CD14-positive monocyte (primary cell): ENCODE data around the gene KAZN. TPM values are rescaled to one million over a fixed set of nuclear protein-coding genes. Genes with fewer than 3 reads are reported as not detected.

Source experiments
- DNase-seq, 3 donors: peaks; one replicate each; pipeline ENCODE4 v3.0.0-alpha.2; 2011 to 2022
- H2AFZ ChIP-seq: 2 replicates; pipeline ENCODE4 v1.6.0; 2012; ENCODE audit warnings: mild to moderate bottlenecking, low read depth, low read length, inconsistent platforms; ENCODE audit not compliant: insufficient read depth, poor library complexity, severe bottlenecking
- H3K27ac ChIP-seq, 2 donors: 1 replicate in 1 of 2; 2 replicates in 1 of 2; pipeline ENCODE4 v1.5.1; 2012 to 2013; ENCODE audit warnings: low read length in 2 of 2, control low read depth in 1 of 2, inconsistent platforms in 1 of 2, low read depth in 1 of 2, mild to moderate bottlenecking in 1 of 2
- H3K27me3 ChIP-seq, 2 donors: one replicate each; pipeline versions ENCODE4 v1.6.0 to v1.6.1; 2011 to 2013; ENCODE audit warnings: low read length in 2 of 2; ENCODE audit not compliant: control insufficient read depth in 2 of 2, insufficient read depth in 2 of 2
- H3K36me3 ChIP-seq, 2 donors: replicated peaks in 1 of 2; 1 replicate in 1 of 2; 2 replicates in 1 of 2; pipeline versions ENCODE4 v1.5.1 to v1.6.1; 2012 to 2013; ENCODE audit warnings: low read length in 2 of 2, control low read depth in 1 of 2, inconsistent platforms in 1 of 2, mild to moderate bottlenecking in 1 of 2; ENCODE audit not compliant: insufficient read depth in 2 of 2, control insufficient read depth in 1 of 2
- H3K4me1 ChIP-seq, 2 donors: 1 replicate in 1 of 2; 2 replicates in 1 of 2; pipeline versions ENCODE4 v1.5.1 to v1.6.1; 2012 to 2013; ENCODE audit warnings: low read length in 2 of 2, control low read depth in 1 of 2, inconsistent platforms in 1 of 2, mild to moderate bottlenecking in 1 of 2, moderate library complexity in 1 of 2; ENCODE audit not compliant: insufficient read depth in 2 of 2, control insufficient read depth in 1 of 2
- H3K4me2 ChIP-seq: replicated peaks from 2 replicates; pipeline ENCODE3; 2012; ENCODE audit warnings: low read length, moderate library complexity, mild to moderate bottlenecking; ENCODE audit not compliant: poor library complexity, severe bottlenecking; ENCODE audit errors: extremely low read depth
- H3K4me3 ChIP-seq, 3 experiments: fragments of 200-600 bp in 1 of 3; sonication (generic) in 1 of 3; replicated peaks in 1 of 3; 1 replicate in 2 of 3; 2 replicates in 1 of 3; pipeline ENCODE4 v1.5.1; 2011 to 2013; ENCODE audit warnings: low read length in 3 of 3, mild to moderate bottlenecking in 3 of 3, control low read depth in 2 of 3, low read depth in 2 of 3, inconsistent platforms in 1 of 3, moderate library complexity in 1 of 3
- H3K79me2 ChIP-seq: 2 replicates; pipeline ENCODE4 v1.6.0; 2012; ENCODE audit warnings: mild to moderate bottlenecking, control low read depth, inconsistent platforms, low read length, moderate library complexity; ENCODE audit not compliant: insufficient read depth
- H3K9ac ChIP-seq: 2 replicates; pipeline ENCODE4 v1.6.0; 2017; ENCODE audit warnings: low read length, mild to moderate bottlenecking; ENCODE audit not compliant: insufficient read depth, poor library complexity, severe bottlenecking
- H3K9me3 ChIP-seq, 2 donors: replicated peaks in 1 of 2; 1 replicate in 1 of 2; 2 replicates in 1 of 2; pipeline versions ENCODE4 v1.5.1 to v1.6.1; 2012 to 2013; ENCODE audit warnings: low read length in 2 of 2, control low read depth in 1 of 2; ENCODE audit not compliant: control insufficient read depth in 1 of 2, insufficient read depth in 1 of 2
- H4K20me1 ChIP-seq: 2 replicates; pipeline ENCODE4 v1.6.0; 2012; ENCODE audit warnings: mild to moderate bottlenecking, low read length, control low read depth, moderate library complexity; ENCODE audit not compliant: insufficient read depth
- H3K27ac Mint-ChIP-seq, 7 donors: one replicate each; pipeline ENCODE4 v1.8.0; 2020; ENCODE audit warnings: mild to moderate bottlenecking in 7 of 7, mixed read lengths in 7 of 7, moderate library complexity in 6 of 7, inconsistent platforms in 2 of 7
- H3K27me3 Mint-ChIP-seq, 3 donors: one replicate each; pipeline ENCODE4 v1.8.0; 2021 to 2022; ENCODE audit warnings: low read depth in 3 of 3, mild to moderate bottlenecking in 3 of 3, mixed read lengths in 3 of 3, moderate library complexity in 3 of 3, inconsistent platforms in 1 of 3
- H3K36me3 Mint-ChIP-seq, 2 donors: one replicate each; pipeline ENCODE4 v1.8.0; 2020; ENCODE audit warnings: mixed read lengths in 2 of 2, inconsistent platforms in 1 of 2, mild to moderate bottlenecking in 1 of 2
- H3K4me1 Mint-ChIP-seq: one replicate; pipeline ENCODE4 v1.8.0; 2020; ENCODE audit warnings: mild to moderate bottlenecking, mixed read lengths
- H3K4me3 Mint-ChIP-seq, 2 donors: one replicate each; pipeline ENCODE4 v1.8.0; 2020; ENCODE audit warnings: mild to moderate bottlenecking in 2 of 2, mixed read lengths in 2 of 2, moderate library complexity in 1 of 2
- H3K9me3 Mint-ChIP-seq, 7 donors: one replicate each; pipeline ENCODE4 v1.8.0; 2020 to 2022; ENCODE audit warnings: mixed read lengths in 7 of 7, mild to moderate bottlenecking in 6 of 7, moderate library complexity in 6 of 7, inconsistent platforms in 2 of 7
- CTCF ChIP-seq: fragments of 200-600 bp; IDR thresholded peaks from one replicate; pipeline ENCODE4 v1.8.0; 2022; ENCODE audit warnings: antibody characterized with exemption, mild to moderate bottlenecking
- WGBS: methylation state at CpG from one replicate; pipeline ENCODE4 v1.1.5; 2013; ENCODE audit warnings: missing lambda C conversion rate; ENCODE audit not compliant: insufficient coverage; 5-methylcytosine and 5-hydroxymethylcytosine counted together
- intact Hi-C, 2 donors: fragments of 100-400 bp; cut with micrococcal nuclease; formaldehyde crosslinking; loops; one replicate each; pipeline versions ENCODE4 v1.15.0 to v1.15.1; 2023
- polyA plus RNA-seq, 3 donors: library from polyadenylated mRNA; depleted of rRNA in 1 of 3; unstranded in 2 of 3; stranded (reverse) in 1 of 3; fragments of 300-500 nt in 2 of 3; fragments of >200 nt in 1 of 3; fragmentation: Illumina TruSeq in 2 of 3; gene quantifications; 1 replicate in 2 of 3; 2 replicates in 1 of 3; pipeline ENCODE4 v1.2.3, GENCODE V29; 2012 to 2021

The KAZN gene
- polyA plus RNA-seq, 3 donors = not detected

- H3K27me3 ChIP-seq = no peaks in the 10 kb centered on the region
- H3K36me3 ChIP-seq = no peaks in the 10 kb centered on the region
- no peak overlapping the region for H3K4me3 ChIP-seq
- no peak overlapping the region for H3K4me3 Mint-ChIP-seq
- no peak overlapping the region for H3K27ac ChIP-seq
- H3K4me1 ChIP-seq = no peaks in the 10 kb centered on the region
- no peaks in the 10 kb centered on the region for H3K36me3 Mint-ChIP-seq
- H3K79me2 ChIP-seq = no peaks in the 10 kb centered on the region
- H3K27me3 Mint-ChIP-seq = peaks cover 0 to 10% (median 7%) of the 10 kb centered on the region in 3 donors
- no peak for DNase-seq
- no peak overlapping the region for H2AFZ ChIP-seq
- H3K9me3 ChIP-seq = no peaks in the 10 kb centered on the region
- H4K20me1 ChIP-seq = no peaks in the 10 kb centered on the region
- no peak overlapping the region for H3K4me2 ChIP-seq
- H3K4me1 Mint-ChIP-seq = peaks cover 7% of the 10 kb centered on the region
- no peak overlapping the region for H3K27ac Mint-ChIP-seq
- intact Hi-C loops = no loop called here
- no peaks in the 10 kb centered on the region for H3K9me3 Mint-ChIP-seq
- no peak for TF ChIP-seq CTCF
- H3K9ac ChIP-seq = no peak overlapping the region
- 92% methylated on average over 9 of the region's 13 CpGs for whole genome bisulfite sequencing
Measured at GRCh38 chr1:15114884-15115283, 516.4 kb downstream of the KAZN start.

GRCh38 chr1:15115542-15116330 lies 517.3 kb downstream of the KAZN start:
- H3K36me3 Mint-ChIP-seq = no peaks in the 10 kb centered on the region
- no peak for DNase-seq
- H2AFZ ChIP-seq = no peak overlapping the region
- H3K9ac ChIP-seq = no peak overlapping the region
- no peaks in the 10 kb centered on the region for H3K36me3 ChIP-seq
- no peak overlapping the region for H3K4me3 ChIP-seq
- no peak overlapping the region for H3K4me3 Mint-ChIP-seq
- no peaks in the 10 kb centered on the region for H3K79me2 ChIP-seq
- H3K27me3 Mint-ChIP-seq = peaks cover 2 to 12% (median 7%) of the 10 kb centered on the region in 3 donors
- H3K4me1 Mint-ChIP-seq = peaks cover 7% of the 10 kb centered on the region
- H3K27ac Mint-ChIP-seq = no peak overlapping the region
- intact Hi-C loops = no loop called here
- no peak for TF ChIP-seq CTCF
- H3K9me3 Mint-ChIP-seq = no peaks in the 10 kb centered on the region
- H3K9me3 ChIP-seq = no peaks in the 10 kb centered on the region
- H3K4me1 ChIP-seq = no peaks in the 10 kb centered on the region
- H3K27me3 ChIP-seq = no peaks in the 10 kb centered on the region
- no peaks in the 10 kb centered on the region for H4K20me1 ChIP-seq
- no peak overlapping the region for H3K4me2 ChIP-seq
- no peak overlapping the region for H3K27ac ChIP-seq
- whole genome bisulfite sequencing = 89% methylated on average over 8 of the region's 15 CpGs
